ENCODE measurements around the gene CCSAP. TPM values are rescaled to one million over a fixed set of nuclear protein-coding genes. Genes with fewer than 3 reads are reported as not detected.
"Not testable (repeated sequence)": the region's sequence is repeated elsewhere in the genome, so short reads cannot be mapped to it uniquely, and the experiment has no call there.

CCSAP gene
- total and polyA plus RNA-seq, 4 experiments from 2014 or later = 3.9 to 18.3 (median 10.8) TPM

DNA sequence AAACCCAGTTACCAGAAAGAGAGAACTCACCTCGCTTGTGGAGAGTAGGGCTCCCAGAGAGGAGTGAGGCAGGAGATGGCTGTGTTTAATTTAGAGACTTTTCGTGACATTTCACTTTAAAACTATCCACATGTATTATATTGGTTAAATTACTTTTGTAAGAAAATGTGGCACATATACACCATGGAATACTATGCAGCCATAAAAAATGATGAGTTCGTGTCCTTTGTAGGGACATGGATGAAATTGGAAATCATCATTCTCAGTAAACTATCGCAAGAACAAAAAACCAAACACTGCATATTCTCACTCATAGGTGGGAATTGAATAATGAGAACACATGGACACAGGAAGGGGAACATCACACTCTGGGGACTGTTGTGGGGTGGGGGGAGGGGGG lies 51.2 kb downstream of the CCSAP start:
- H3K9me3 ChIP-seq (ENCODE audit: control insufficient read depth in 1 of 2, low read length in 2 of 2); CTCF ChIA-PET (ENCODE audit: partially characterized antibody); intact Hi-C loops (cut with micrococcal nuclease); H3K27me3 ChIP-seq (ENCODE audit: insufficient read depth, low read length); DNase-seq; H3K27ac Mint-ChIP-seq; H3K9me3 Mint-ChIP-seq; H3K27ac ChIP-seq (ENCODE audit: low read depth, low read length); H3K27me3 Mint-ChIP-seq; H3K4me3 Mint-ChIP-seq; POLR2A ChIA-PET (ENCODE audit: partially characterized antibody); H3K4me3 ChIP-seq (ENCODE audit: low read length in 2 of 2); H3K4me1 ChIP-seq (ENCODE audit: insufficient read depth, low read length): not testable (repeated sequence)
- H3K36me3 ChIP-seq (ENCODE audit: insufficient read depth, low read length) = peaks cover 13% of the 10 kb centered on the region
- Mint-ChIP-seq H3K36me3 (peaks cover 55 to 63% of the 10 kb centered on the region in 2 donors), H3K4me1 (peaks cover 8 to 18% (median 14%) of the 10 kb centered on the region in 4 donors)

DNA sequence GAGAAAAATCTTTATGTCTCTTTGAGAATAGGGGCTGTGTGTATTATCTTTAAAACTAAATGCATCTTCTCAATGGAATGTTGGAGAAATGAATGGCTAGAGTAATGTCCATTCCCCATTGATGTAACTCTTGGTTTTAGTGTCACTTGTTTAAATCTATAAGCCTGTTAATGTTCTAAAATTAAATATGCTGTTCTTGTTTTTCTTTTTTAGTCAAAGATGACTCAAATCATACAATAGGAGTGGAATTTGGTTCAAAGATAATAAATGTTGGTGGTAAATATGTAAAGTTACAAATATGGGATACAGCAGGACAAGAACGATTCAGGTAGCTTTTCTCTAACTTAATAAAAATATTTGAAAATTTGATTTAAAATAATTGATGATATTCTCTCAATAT lies 54.3 kb downstream of the CCSAP start:
- Histone ChIP-seq H3K4me3 (ENCODE audit: low read length in 2 of 2) (no peak overlapping the region), H3K9me3 (ENCODE audit: control insufficient read depth in 1 of 2, low read length in 2 of 2) (no peaks in the 10 kb centered on the region), H3K27me3 (ENCODE audit: insufficient read depth, low read length) (no peaks in the 10 kb centered on the region), H3K36me3 (ENCODE audit: insufficient read depth, low read length) (peaks cover 6% of the 10 kb centered on the region), H3K4me1 (ENCODE audit: insufficient read depth, low read length) (peaks cover 20% of the 10 kb centered on the region), H3K27ac (ENCODE audit: low read depth, low read length) (no peak overlapping the region)
- no peaks in the 10 kb centered on the region for H3K27me3 Mint-ChIP-seq
- ChIA-PET CTCF (ENCODE audit: partially characterized antibody) (no interaction called here), POLR2A (ENCODE audit: partially characterized antibody) (interaction anchor here (1.8 kb wide), 1 partner anchor 17 kb away, joined by 6 read pairs; the partner anchor contains the start of gene RAB4A)
- H3K9me3 Mint-ChIP-seq = peaks cover 0 to 2% (median 0%) of the 10 kb centered on the region in 8 donors
- peaks cover 42 to 61% of the 10 kb centered on the region in 2 donors for H3K36me3 Mint-ChIP-seq
- intact Hi-C loops (cut with micrococcal nuclease) = no loop called here
- no peak for DNase-seq
- peak overlapping the region in 1 of 7 donors; percentile 77 for H3K27ac Mint-ChIP-seq
- peaks cover 21 to 37% (median 31%) of the 10 kb centered on the region in 4 donors for H3K4me1 Mint-ChIP-seq
- no peak overlapping the region for H3K4me3 Mint-ChIP-seq

DNA sequence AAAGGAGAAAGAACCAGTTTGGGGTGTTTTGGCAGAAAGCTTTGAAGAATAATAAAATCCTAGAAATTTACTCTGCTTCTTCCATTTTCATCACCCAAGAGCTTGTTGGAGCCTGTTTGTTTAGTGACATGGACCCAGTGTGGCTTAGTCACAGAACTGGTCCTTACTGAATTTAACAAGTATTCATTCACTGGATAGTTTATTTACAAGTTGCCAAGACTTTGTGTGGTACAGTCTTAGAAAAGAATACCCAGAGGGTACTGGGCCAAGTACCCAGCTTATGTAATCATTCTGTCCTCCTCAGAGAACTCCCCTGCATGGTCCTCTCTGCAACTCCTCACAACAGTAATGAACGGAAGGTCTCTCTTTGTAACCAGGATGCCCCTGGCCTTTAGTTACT lies 55.6 kb downstream of the CCSAP start:
- peaks cover 0 to 8% (median 2%) of the 10 kb centered on the region in 8 donors for H3K9me3 Mint-ChIP-seq
- H3K36me3 Mint-ChIP-seq = peaks cover 49 to 69% of the 10 kb centered on the region in 2 donors
- no peaks in the 10 kb centered on the region for H3K27me3 Mint-ChIP-seq
- POLR2A ChIA-PET (ENCODE audit: partially characterized antibody) = interaction anchor here (1.8 kb wide), 1 partner anchor 16 kb away, joined by 6 read pairs; the partner anchor contains the start of gene RAB4A
- Histone ChIP-seq H3K27ac (ENCODE audit: low read depth, low read length) (no peak overlapping the region), H3K4me1 (ENCODE audit: insufficient read depth, low read length) (peaks cover 20% of the 10 kb centered on the region), H3K36me3 (ENCODE audit: insufficient read depth, low read length) (peaks cover 6% of the 10 kb centered on the region), H3K27me3 (ENCODE audit: insufficient read depth, low read length) (no peaks in the 10 kb centered on the region), H3K9me3 (ENCODE audit: control insufficient read depth in 1 of 2, low read length in 2 of 2) (no peaks in the 10 kb centered on the region), H3K4me3 (ENCODE audit: low read length in 2 of 2) (no peak overlapping the region)
- H3K27ac Mint-ChIP-seq = peak overlapping the region in 1 of 7 donors; percentile 10
- H3K4me3 Mint-ChIP-seq = no peak overlapping the region
- no peak for DNase-seq
- CTCF ChIA-PET (ENCODE audit: partially characterized antibody) = no interaction called here
- intact Hi-C loops (cut with micrococcal nuclease) = no loop called here
- peaks cover 25 to 49% (median 41%) of the 10 kb centered on the region in 4 donors for H3K4me1 Mint-ChIP-seq

DNA sequence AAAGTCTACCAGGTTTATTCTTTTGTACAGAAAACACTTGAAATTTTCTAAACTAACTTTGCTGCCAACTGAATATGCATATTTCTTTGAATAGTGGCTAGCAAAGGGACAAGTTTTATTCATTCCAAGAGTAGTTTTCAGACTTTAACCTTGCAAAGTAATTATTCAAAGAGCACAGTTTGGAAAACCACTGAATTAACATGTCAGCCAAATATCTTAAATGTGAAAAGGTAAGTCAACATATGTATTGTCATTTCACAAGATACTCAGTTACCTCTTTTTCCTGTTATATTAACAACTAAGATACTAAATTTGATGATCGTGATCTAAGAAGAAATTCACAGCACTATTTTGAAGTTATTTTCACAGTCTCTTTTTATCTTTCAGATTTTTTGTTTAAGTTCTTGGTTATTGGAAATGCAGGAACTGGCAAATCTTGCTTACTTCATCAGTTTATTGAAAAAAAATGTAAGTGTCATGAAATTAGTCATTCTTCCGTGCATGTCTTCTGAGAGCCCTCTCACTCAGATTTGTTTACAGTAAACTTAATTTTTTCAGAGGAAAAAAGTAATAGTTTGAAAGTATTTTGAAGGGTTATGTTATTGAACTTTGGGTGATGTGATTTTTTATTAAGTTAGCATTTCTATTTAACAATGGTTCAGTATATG lies 56.6 kb downstream of the CCSAP start:
- ChIA-PET POLR2A (ENCODE audit: partially characterized antibody) (no interaction called here), CTCF (ENCODE audit: partially characterized antibody) (no interaction called here)
- H3K4me3 ChIP-seq (ENCODE audit: low read length in 2 of 2) = no peak overlapping the region
- Mint-ChIP-seq H3K36me3 (peaks cover 48 to 66% of the 10 kb centered on the region in 2 donors), H3K27ac (peak overlapping the region in 3 of 7 donors; percentile 5 to 61 (median 32)), H3K4me1 (peaks cover 29 to 56% (median 45%) of the 10 kb centered on the region in 4 donors), H3K27me3 (no peaks in the 10 kb centered on the region), H3K4me3 (peak overlapping the region in 5 of 8 donors; percentile 11 to 59 (median 36)), H3K9me3 (peaks cover 0 to 8% (median 3%) of the 10 kb centered on the region in 8 donors)
- no peak overlapping the region for H3K27ac ChIP-seq (ENCODE audit: low read depth, low read length)
- intact Hi-C loops (cut with micrococcal nuclease) = no loop called here
- peak in 1 of 5 donors; percentile 5 for DNase-seq
- H3K36me3 ChIP-seq (ENCODE audit: insufficient read depth, low read length) = peaks cover 6% of the 10 kb centered on the region
- H3K4me1 ChIP-seq (ENCODE audit: insufficient read depth, low read length) = peaks cover 20% of the 10 kb centered on the region
- H3K9me3 ChIP-seq (ENCODE audit: control insufficient read depth in 1 of 2, low read length in 2 of 2) = no peaks in the 10 kb centered on the region
- H3K27me3 ChIP-seq (ENCODE audit: insufficient read depth, low read length) = no peaks in the 10 kb centered on the region

DNA sequence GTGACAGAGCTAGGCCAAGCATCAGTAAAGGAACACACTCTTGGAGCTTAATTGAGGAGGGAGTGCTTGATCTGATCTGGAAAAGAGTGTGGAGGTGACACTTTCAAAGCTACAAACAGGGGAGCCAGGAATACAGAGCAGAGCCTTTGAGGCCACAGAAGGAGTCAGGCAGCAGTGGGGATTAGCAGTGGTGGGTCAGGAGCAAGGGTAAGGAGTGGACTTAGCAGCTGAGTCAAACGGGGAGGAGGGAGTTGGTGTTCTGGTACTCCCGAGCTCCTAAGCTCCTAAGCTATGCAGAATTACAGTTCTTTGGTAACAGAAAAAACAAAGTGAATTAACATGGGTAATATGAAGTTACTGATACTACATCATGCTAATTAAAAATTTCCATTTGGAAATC lies 57.4 kb downstream of the CCSAP start:
- Mint-ChIP-seq H3K9me3 (peaks cover 0 to 8% (median 3%) of the 10 kb centered on the region in 8 donors), H3K4me1 (peaks cover 32 to 64% (median 48%) of the 10 kb centered on the region in 4 donors), H3K36me3 (peaks cover 41 to 58% of the 10 kb centered on the region in 2 donors), H3K4me3 (peak overlapping the region in 5 of 8 donors; percentile 9 to 51 (median 37)), H3K27ac (peak overlapping the region in 4 of 7 donors; percentile 2 to 44 (median 36)), H3K27me3 (no peaks in the 10 kb centered on the region)
- Histone ChIP-seq H3K36me3 (ENCODE audit: insufficient read depth, low read length) (peaks cover 6% of the 10 kb centered on the region), H3K9me3 (ENCODE audit: control insufficient read depth in 1 of 2, low read length in 2 of 2) (no peaks in the 10 kb centered on the region), H3K4me1 (ENCODE audit: insufficient read depth, low read length) (peaks cover 26% of the 10 kb centered on the region), H3K27me3 (ENCODE audit: insufficient read depth, low read length) (no peaks in the 10 kb centered on the region), H3K4me3 (ENCODE audit: low read length in 2 of 2) (no peak overlapping the region), H3K27ac (ENCODE audit: low read depth, low read length) (no peak overlapping the region)
- intact Hi-C loops (cut with micrococcal nuclease) = no loop called here
- ChIA-PET CTCF (ENCODE audit: partially characterized antibody) (interaction anchor here (1.4 kb wide), 1 partner anchor 15 kb away, joined by 3 read pairs; the partner anchor contains the start of gene RAB4A), POLR2A (ENCODE audit: partially characterized antibody) (no interaction called here)
- DNase-seq = no peak

DNA sequence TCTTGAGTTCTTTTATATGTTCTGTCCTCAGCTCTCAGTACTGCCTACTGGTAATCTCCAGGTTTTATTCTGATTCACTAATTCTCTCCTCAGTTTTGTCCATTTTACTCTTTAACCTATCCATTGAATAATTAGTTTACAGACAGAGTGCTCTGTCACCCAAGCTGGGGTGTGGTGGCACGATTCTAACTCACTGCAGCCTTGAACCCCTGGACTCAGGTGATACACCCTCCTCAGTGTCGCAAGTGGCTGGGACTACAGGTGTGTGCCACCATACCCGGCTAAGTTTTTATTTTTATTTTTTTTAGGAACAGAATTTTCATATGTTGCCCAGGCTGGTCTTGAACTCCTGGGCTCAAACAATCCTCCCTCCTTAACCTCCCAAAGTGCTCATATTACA lies 58.0 kb downstream of the CCSAP start:
- no peak for DNase-seq
- peaks cover 0 to 8% (median 3%) of the 10 kb centered on the region in 8 donors for H3K9me3 Mint-ChIP-seq
- H3K36me3 Mint-ChIP-seq = peaks cover 36 to 52% of the 10 kb centered on the region in 2 donors
- no peak overlapping the region for H3K4me3 ChIP-seq (ENCODE audit: low read length in 2 of 2)
- peaks cover 38 to 70% (median 51%) of the 10 kb centered on the region in 4 donors for H3K4me1 Mint-ChIP-seq
- peaks cover 6% of the 10 kb centered on the region for H3K36me3 ChIP-seq (ENCODE audit: insufficient read depth, low read length)
- no peaks in the 10 kb centered on the region for H3K27me3 ChIP-seq (ENCODE audit: insufficient read depth, low read length)
- peaks cover 32% of the 10 kb centered on the region for H3K4me1 ChIP-seq (ENCODE audit: insufficient read depth, low read length)
- no peak overlapping the region for H3K27ac Mint-ChIP-seq
- intact Hi-C loops (cut with micrococcal nuclease) = no loop called here
- ChIA-PET POLR2A (ENCODE audit: partially characterized antibody) (no interaction called here), CTCF (ENCODE audit: partially characterized antibody) (interaction anchor here (1.4 kb wide), 1 partner anchor 14 kb away, joined by 3 read pairs; the partner anchor contains the start of gene RAB4A)
- H3K4me3 Mint-ChIP-seq = peak overlapping the region in 1 of 8 donors; percentile 29
- no peaks in the 10 kb centered on the region for H3K9me3 ChIP-seq (ENCODE audit: control insufficient read depth in 1 of 2, low read length in 2 of 2)
- no peak overlapping the region for H3K27ac ChIP-seq (ENCODE audit: low read depth, low read length)
- H3K27me3 Mint-ChIP-seq = no peaks in the 10 kb centered on the region

DNA sequence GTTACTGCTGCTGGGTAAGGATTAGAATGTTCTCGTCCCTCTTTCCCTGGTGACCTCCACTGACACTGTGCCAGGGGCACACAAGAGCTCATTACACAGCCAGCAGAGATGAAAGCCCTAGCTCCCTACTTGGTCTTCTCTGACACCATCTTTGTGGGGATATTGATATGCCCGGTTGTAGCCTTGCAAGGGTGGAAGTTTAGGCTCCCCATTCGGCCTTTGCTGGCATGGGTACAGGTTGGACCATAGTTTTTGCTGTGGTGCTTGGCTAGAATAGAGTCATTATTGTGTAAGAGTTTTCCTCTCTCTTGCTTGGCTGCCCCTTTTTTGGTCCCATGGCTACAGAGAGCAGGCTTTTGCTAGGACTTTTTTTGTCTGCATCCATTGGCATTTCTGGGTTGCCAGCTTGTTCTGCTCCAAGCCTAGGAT lies 59.6 kb downstream of the CCSAP start:
- Mint-ChIP-seq H3K4me3 (peak overlapping the region in 2 of 8 donors; percentile 40 to 45), H3K4me1 (peaks cover 41 to 71% (median 51%) of the 10 kb centered on the region in 4 donors), H3K27ac (no peak overlapping the region), H3K27me3 (no peaks in the 10 kb centered on the region), H3K36me3 (peaks cover 24 to 38% of the 10 kb centered on the region in 2 donors), H3K9me3 (peaks cover 0 to 8% (median 3%) of the 10 kb centered on the region in 8 donors)
- no peaks in the 10 kb centered on the region for H3K9me3 ChIP-seq (ENCODE audit: control insufficient read depth in 1 of 2, low read length in 2 of 2)
- H3K27me3 ChIP-seq (ENCODE audit: insufficient read depth, low read length) = no peaks in the 10 kb centered on the region
- ChIA-PET POLR2A (ENCODE audit: partially characterized antibody) (no interaction called here), CTCF (ENCODE audit: partially characterized antibody) (no interaction called here)
- DNase-seq = no peak
- peaks cover 47% of the 10 kb centered on the region for H3K4me1 ChIP-seq (ENCODE audit: insufficient read depth, low read length)
- H3K4me3 ChIP-seq (ENCODE audit: low read length in 2 of 2) = no peak overlapping the region
- no peak overlapping the region for H3K27ac ChIP-seq (ENCODE audit: low read depth, low read length)
- intact Hi-C loops (cut with micrococcal nuclease) = no loop called here
- no peaks in the 10 kb centered on the region for H3K36me3 ChIP-seq (ENCODE audit: insufficient read depth, low read length)

All from CD4-positive, alpha-beta memory T cell (primary cell).